MCF 10A (cell line): ENCODE data around the gene MIP. TPM values are rescaled to one million over a fixed set of nuclear protein-coding genes. Genes with fewer than 3 reads are reported as not detected.

ENCODE experiments used
- BruUV-seq: library from RNA; stranded (reverse); fragments of 400-500 nt; replicated peaks from 2 replicates; lab custom pipeline; 2021; lab: Mats Ljungman, UMichigan
- CTCF ChIA-PET: fragments of 300-600 bp; sonication (Branson Sonifier 250); formaldehyde crosslinking; extraction: SDS; loops from one replicate; lab custom pipeline; 2021; ENCODE audit warnings: antibody characterized with exemption, inconsistent platforms; lab: Yijun Ruan, JAX
- POLR2A ChIA-PET: fragments of 300-600, 350-650 bp; sonication (Branson Sonifier 250); formaldehyde crosslinking; extraction: SDS; loops from one replicate; lab custom pipeline; 2020; ENCODE audit warnings: antibody characterized with exemption, inconsistent platforms; lab: Yijun Ruan, JAX
- DNase-seq: peaks from one replicate; pipeline ENCODE4 v3.0.0-alpha.2; 2018; ENCODE audit not compliant: unreplicated experiment
- H3K27ac Mint-ChIP-seq: one replicate; pipeline ENCODE4 v1.8.0; 2022; ENCODE audit warnings: mild to moderate bottlenecking, low read depth, mixed read lengths; ENCODE audit not compliant: unreplicated experiment
- H3K27me3 Mint-ChIP-seq: one replicate; pipeline ENCODE4 v1.8.0; 2022; ENCODE audit warnings: mixed read lengths; ENCODE audit not compliant: insufficient read depth, unreplicated experiment
- H3K36me3 Mint-ChIP-seq: one replicate; pipeline ENCODE4 v1.8.0; 2022; ENCODE audit warnings: mild to moderate bottlenecking, moderate library complexity, mixed read lengths; ENCODE audit not compliant: insufficient read depth, unreplicated experiment
- H3K4me1 Mint-ChIP-seq: one replicate; pipeline ENCODE4 v1.8.0; 2022; ENCODE audit warnings: mixed read lengths; ENCODE audit not compliant: insufficient read depth, unreplicated experiment
- H3K4me3 Mint-ChIP-seq: one replicate; pipeline ENCODE4 v1.8.0; 2022; ENCODE audit warnings: mild to moderate bottlenecking, moderate library complexity, mixed read lengths; ENCODE audit not compliant: unreplicated experiment
- H3K9me3 Mint-ChIP-seq: one replicate; pipeline ENCODE4 v1.8.0; 2022; ENCODE audit warnings: mixed read lengths; ENCODE audit not compliant: unreplicated experiment
- intact Hi-C: fragments of 100-400 bp; cut with micrococcal nuclease; formaldehyde crosslinking; loops from 2 replicates; pipeline ENCODE4 v1.14.1; 2022
- total RNA-seq: library from RNA; stranded (reverse); gene quantifications from 2 replicates; pipeline ENCODE4 v1.2.3, GENCODE V29; 2022
- TF ChIP-seq, protein P1 (sequence below): fragments of 200-600 bp; IDR thresholded peaks from one replicate; pipeline ENCODE4 v1.8.0; 2022; ENCODE audit warnings: antibody characterized with exemption, mild to moderate bottlenecking; ENCODE audit not compliant: unreplicated experiment

The MIP gene
- total RNA-seq, 1 experiment from 2014 or later = not detected

DNA sequence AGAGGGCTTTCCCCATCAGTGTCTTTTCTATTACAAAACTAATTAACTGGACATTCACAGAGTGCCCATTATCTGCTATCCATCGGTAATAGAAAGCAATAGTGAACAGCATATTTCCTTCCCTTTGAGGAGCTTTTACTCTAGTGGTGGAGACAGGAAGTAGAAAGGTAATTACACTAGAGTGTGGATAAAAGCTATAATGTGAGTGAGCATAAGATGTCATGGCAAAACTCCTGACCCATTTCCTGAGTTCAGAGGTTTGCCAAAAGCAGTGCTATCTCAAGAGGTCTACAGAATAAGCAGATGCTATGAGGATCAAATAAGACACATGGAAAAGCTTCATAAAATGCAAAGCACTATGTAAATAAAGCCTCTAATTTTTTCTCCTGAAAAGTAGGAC, 29.3 kb downstream of the MIP start:
- BruUV-seq = no TSS peak
- intact Hi-C loops = no loop called here
- TF ChIP-seq, protein P1, sequence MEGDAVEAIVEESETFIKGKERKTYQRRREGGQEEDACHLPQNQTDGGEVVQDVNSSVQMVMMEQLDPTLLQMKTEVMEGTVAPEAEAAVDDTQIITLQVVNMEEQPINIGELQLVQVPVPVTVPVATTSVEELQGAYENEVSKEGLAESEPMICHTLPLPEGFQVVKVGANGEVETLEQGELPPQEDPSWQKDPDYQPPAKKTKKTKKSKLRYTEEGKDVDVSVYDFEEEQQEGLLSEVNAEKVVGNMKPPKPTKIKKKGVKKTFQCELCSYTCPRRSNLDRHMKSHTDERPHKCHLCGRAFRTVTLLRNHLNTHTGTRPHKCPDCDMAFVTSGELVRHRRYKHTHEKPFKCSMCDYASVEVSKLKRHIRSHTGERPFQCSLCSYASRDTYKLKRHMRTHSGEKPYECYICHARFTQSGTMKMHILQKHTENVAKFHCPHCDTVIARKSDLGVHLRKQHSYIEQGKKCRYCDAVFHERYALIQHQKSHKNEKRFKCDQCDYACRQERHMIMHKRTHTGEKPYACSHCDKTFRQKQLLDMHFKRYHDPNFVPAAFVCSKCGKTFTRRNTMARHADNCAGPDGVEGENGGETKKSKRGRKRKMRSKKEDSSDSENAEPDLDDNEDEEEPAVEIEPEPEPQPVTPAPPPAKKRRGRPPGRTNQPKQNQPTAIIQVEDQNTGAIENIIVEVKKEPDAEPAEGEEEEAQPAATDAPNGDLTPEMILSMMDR = no peak
- no peaks in the 10 kb centered on the region for H3K27me3 Mint-ChIP-seq
- H3K4me3 Mint-ChIP-seq = no peak overlapping the region
- H3K27ac Mint-ChIP-seq = no peak overlapping the region
- ChIA-PET CTCF (interaction anchor here (0.5 to 0.7 kb wide), 5 partner anchors 41 to 1231 kb away, joined by 3 to 5 read pairs (median 3); partner anchors contain the start of gene STAT2), POLR2A (interaction anchor here (0.9 kb wide), 1 partner anchor 24 kb away, joined by 5 read pairs; the partner anchor contains the start of gene TIMELESS)
- peaks cover 26% of the 10 kb centered on the region for H3K36me3 Mint-ChIP-seq
- no peak for DNase-seq
- no peaks in the 10 kb centered on the region for H3K4me1 Mint-ChIP-seq
- no peaks in the 10 kb centered on the region for H3K9me3 Mint-ChIP-seq

DNA sequence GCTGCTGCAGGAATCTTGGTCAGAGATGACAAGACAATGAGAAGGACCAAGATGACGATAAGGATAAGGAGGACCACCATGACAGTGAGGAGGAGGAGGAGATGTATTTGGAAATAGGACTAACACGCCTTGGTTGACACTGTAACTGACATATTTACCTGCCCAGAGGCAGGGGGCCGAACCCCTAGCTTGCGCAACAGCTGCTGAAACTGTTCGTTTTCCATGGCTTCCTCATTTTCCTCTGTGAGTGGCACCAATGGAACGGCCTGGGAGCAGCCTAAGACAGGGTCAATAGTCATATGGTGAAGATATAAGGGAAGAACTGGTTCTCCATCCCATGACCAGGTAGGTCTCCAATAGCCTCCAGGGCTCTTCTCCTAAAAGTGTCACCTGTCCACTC, 34.0 kb downstream of the MIP start:
- H3K36me3 Mint-ChIP-seq = peaks cover 22% of the 10 kb centered on the region
- H3K27ac Mint-ChIP-seq = no peak overlapping the region
- H3K9me3 Mint-ChIP-seq = no peaks in the 10 kb centered on the region
- ChIA-PET CTCF (no interaction called here), POLR2A (no interaction called here)
- BruUV-seq = no TSS peak
- H3K4me3 Mint-ChIP-seq = no peak overlapping the region
- DNase-seq = no peak
- TF ChIP-seq, protein P1 = no peak
- no peaks in the 10 kb centered on the region for H3K4me1 Mint-ChIP-seq
- no peaks in the 10 kb centered on the region for H3K27me3 Mint-ChIP-seq
- intact Hi-C loops = no loop called here

DNA sequence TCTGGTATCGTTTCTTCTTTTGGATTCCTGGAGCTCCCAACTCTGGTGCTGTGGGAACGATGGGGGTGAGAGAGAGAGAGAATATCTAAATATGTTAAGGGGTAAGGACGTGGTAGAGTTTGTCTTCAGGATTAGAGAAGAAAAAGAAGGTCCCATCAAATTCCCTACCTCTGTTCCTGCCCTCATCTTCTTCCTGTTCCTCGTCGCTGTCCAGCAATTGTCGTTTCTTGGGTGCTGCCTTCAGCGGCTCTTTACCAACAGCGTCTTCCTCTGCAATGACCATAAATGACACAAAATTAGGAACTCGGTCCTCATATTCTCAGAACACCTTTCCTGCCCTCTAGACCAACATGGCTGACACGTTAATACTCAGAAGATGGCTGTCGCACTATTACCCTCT, 36.7 kb downstream of the MIP start:
- TF ChIP-seq, protein P1 = no peak
- intact Hi-C loops = no loop called here

DNA sequence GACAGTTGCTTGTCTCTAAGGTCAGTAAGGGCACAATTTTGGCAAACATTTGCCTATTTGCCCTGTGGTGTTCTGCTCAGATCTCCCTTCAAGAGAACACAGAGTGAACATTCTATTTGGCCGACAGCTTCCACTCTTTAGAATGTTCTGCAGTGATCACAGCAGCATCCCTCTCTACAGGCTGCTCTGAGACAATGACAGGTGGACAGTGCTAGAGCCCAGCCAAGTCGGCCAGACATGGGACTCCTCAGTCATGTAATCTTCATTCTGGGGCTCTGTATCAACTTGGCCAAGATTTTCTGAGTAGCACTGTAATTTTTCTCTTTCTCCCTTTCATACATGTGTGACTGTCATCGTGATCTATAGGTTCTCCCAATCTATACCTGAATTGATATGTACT, 40.1 kb downstream of the MIP start:
- DNase-seq = no peak
- no peak overlapping the region for H3K4me3 Mint-ChIP-seq
- intact Hi-C loops = no loop called here
- no peaks in the 10 kb centered on the region for H3K9me3 Mint-ChIP-seq
- H3K27me3 Mint-ChIP-seq = no peaks in the 10 kb centered on the region
- no peak overlapping the region for H3K27ac Mint-ChIP-seq
- POLR2A ChIA-PET = no interaction called here
- no peaks in the 10 kb centered on the region for H3K4me1 Mint-ChIP-seq
- BruUV-seq = no TSS peak
- TF ChIP-seq, protein P1 = no peak
- peaks cover 20% of the 10 kb centered on the region for H3K36me3 Mint-ChIP-seq
- CTCF ChIA-PET = no interaction called here

More for the DNA sequence above, 36.7 kb downstream of the MIP start:
- H3K27me3 Mint-ChIP-seq = no peaks in the 10 kb centered on the region
- H3K36me3 Mint-ChIP-seq = peaks cover 21% of the 10 kb centered on the region
- ChIA-PET CTCF (interaction anchor here (0.6 kb wide), 1 partner anchor 15 kb away, joined by 3 read pairs; no protein-coding TSS in a partner anchor), POLR2A (interaction anchor here (0.6 kb wide), 1 partner anchor 21 kb away, joined by 3 read pairs; no protein-coding TSS in a partner anchor)
- H3K4me1 Mint-ChIP-seq = no peaks in the 10 kb centered on the region
- no peak overlapping the region for H3K4me3 Mint-ChIP-seq
- no peaks in the 10 kb centered on the region for H3K9me3 Mint-ChIP-seq
- BruUV-seq = no TSS peak
- H3K27ac Mint-ChIP-seq = no peak overlapping the region
- no peak for DNase-seq
